D721Med (cell line): Measurements from ENCODE around the gene TMBIM1.

ENCODE experiments used
- DNase-seq: peaks from one replicate; pipeline ENCODE4 v3.0.0; 2011; ENCODE audit warnings: low spot score; ENCODE audit not compliant: insufficient read length
- FAIRE-seq: peaks from 2 replicates; lab custom pipeline; 2011; peaks lifted over from hg19 to GRCh38; lab: Jason Lieb, UNC
- CTCF ChIP-seq: IDR thresholded peaks from 2 replicates; pipeline ENCODE4 v1.5.1; 2012; ENCODE audit warnings: mild to moderate bottlenecking, control low read depth; ENCODE audit not compliant: insufficient read depth; ENCODE audit errors: missing control alignments

The TMBIM1 gene

GRCh38 chr2:218296200-218296599, 3.9 kb upstream of the TMBIM1 start:
- TF ChIP-seq CTCF = no peak

DNA sequence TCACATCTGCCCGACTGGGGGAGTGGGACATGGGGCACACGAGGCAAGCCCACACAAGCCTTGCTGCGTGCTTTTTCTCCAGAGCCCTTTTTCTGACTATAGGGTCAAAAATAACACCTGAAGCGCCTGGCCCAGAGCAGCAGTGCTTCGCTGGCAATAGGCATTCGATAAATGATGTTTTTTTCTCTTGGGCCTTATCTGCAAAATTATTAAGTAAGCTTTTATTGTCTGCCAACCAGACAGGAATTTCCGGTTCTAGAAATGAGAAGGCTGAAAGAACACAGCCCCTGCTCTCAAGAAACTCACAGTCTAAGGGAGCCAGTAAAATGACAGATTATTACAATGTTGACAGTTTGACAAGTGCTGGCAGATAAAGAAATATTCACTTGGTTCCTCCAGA, 2.7 kb upstream of the TMBIM1 start:
- no peak for TF ChIP-seq CTCF
- FAIRE-seq (no peak), DNase-seq (no peak)

More at GRCh38 chr2:218296200-218296599, 3.9 kb upstream of the TMBIM1 start:
- DNase-seq (no peak), FAIRE-seq (no peak)

- no peak for FAIRE-seq
- DNase-seq = no peak
Observed at GRCh38 chr2:218294430-218295022, 2.2 kb upstream of the TMBIM1 start.

DNA sequence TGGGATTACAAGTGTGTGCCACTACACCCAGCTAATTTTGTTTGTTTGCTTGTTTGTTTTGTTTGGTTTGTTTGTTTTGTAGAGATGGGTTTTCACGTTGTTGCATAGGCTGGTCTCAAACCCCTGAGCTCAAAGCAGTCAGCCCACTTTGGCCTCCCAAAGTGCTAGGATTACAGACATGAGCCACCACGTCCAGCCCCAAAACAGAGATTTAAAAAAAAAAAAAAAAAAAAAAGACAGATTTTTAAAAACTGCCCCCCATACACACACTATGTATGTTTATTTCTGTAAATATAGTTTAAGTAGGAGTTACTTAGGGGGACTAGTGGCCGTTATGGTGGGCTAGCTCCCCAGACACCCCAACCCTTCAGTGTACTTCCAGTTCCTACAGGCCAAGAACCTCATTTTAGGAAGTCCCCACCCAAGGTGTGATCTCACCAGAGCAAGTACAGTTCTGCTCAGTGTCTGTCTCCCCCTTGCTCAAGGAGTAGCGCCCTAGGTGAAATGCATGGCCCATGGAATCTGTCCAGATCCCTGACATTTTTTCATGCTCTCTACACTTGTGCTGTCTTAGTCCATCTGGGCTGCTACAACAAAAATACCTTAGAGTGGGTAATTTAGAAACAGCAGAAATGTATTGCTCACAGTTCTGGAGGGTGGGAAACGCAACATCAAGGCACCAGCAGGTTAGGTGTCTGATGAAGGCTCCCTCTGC, 1.6 kb upstream of the TMBIM1 start:
- FAIRE-seq = no peak
- DNase-seq = no peak
- TF ChIP-seq CTCF = no peak

More at GRCh38 chr2:218294430-218295022, 2.2 kb upstream of the TMBIM1 start:
- TF ChIP-seq CTCF = no peak

DNA sequence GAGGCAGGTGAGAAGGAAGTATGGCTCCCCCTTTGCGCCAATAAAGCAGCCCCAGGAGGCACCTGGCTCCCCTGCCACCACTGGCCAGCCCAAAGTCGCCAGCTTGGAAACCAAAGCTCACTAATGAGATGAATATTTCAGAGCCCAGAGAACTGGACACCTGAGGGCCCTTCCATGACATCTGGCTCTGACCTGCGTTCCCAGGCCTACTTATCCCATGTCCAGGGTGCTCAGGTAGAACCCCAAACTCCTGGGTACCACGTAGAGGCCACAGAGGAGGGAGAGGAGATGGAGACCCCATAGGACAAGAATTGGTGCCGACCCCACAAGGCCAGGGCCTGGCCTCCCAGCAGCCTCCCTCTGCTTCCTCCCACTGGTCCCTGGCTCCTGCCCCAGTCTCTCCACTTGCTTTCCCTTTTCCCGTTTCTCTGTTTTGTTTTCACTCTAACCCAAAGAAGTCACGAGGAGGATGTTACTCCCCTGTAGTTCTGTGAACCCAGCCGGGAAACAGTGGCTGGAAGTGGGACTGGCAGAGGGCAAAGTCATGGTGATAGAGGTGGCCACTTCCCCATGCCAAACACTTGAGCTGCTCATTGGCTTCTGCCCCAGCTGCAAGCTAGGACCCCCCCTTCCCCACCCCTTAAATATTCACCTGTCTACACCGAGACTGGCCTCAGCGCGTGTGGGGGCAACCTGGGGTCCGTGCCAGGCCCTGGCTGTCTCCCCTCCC, 820 bp downstream of the TMBIM1 start:
- FAIRE-seq (no peak), DNase-seq (no peak)

GRCh38 chr2:218290316-218291261, 1.7 kb downstream of the TMBIM1 start:
- TF ChIP-seq CTCF = no peak
- no peak for FAIRE-seq
- no peak for DNase-seq

More for the DNA sequence above, 820 bp downstream of the TMBIM1 start:
- TF ChIP-seq CTCF = no peak
